ENCODE results near the gene SLC6A6. TPM values are rescaled to one million over a fixed set of nuclear protein-coding genes. Genes with fewer than 3 reads are reported as not detected.
"Not testable (repeated sequence)": the region's sequence is repeated elsewhere in the genome, so short reads cannot be mapped to it uniquely, and the experiment has no call there.

The SLC6A6 gene
- polyA plus RNA-seq, 1 of the 3 experiments (the other 2 are of a cell fraction) = 19.1 TPM

- no peak for TF ChIP-seq CHD2 (IDR thresholded peaks at IDR 0.05; ENCODE audit: low read length, partially characterized antibody)
- TF ChIP-seq JUND (IDR thresholded peaks at IDR 0.05) = no peak
- TF ChIP-seq ZBTB33 (IDR thresholded peaks at IDR 0.05; ENCODE audit: borderline replicate concordance, low read depth) = no peak
- TF ChIP-seq ELF1 (IDR thresholded peaks at IDR 0.05) = no peak
Measured at GRCh38 chr3:14514323-14514720, 111.9 kb downstream of the SLC6A6 start (continued).

- H4K20me1 ChIP-seq (ENCODE audit: insufficient read depth); H3K9me2 ChIP-seq; H3F3A ChIP-seq (replicated peaks; ENCODE audit: insufficient read depth); CTCF ChIA-PET; DNase-seq; H3K4me3 ChIP-seq (ENCODE audit: low read depth in 2 of 2, low read length in 1 of 2); H3K9me3 ChIP-seq; H3K9ac ChIP-seq; H3K36me3 ChIP-seq (replicated peaks in 1 of 2; ENCODE audit: control insufficient read depth in 1 of 2, insufficient read depth in 2 of 2, low read length in 1 of 2); POLR2A ChIA-PET; H3K4me2 ChIP-seq; H3K27ac ChIP-seq (ENCODE audit: low read depth in 2 of 2, low read length in 1 of 2); H3K79me2 ChIP-seq (ENCODE audit: insufficient read depth); H3K27me3 ChIP-seq (ENCODE audit: insufficient read depth); H2AFZ ChIP-seq (ENCODE audit: low read depth); H3K4me1 ChIP-seq (ENCODE audit: control insufficient read depth in 1 of 2, insufficient read depth in 2 of 2, low read depth in 1 of 2, low read length in 1 of 2): not testable (repeated sequence)
- 78% methylated on average over 11 of the region's 11 CpGs for WGBS (ENCODE audit: low lambda C conversion rate)
Measured at GRCh38 chr3:14515526-14515925, 113.1 kb downstream of the SLC6A6 start.

GRCh38 chr3:14516738-14517345 lies 114.4 kb downstream of the SLC6A6 start:
- CTCF ChIA-PET = interaction anchor here (5.0 kb wide), 1 partner anchor 8 kb away, joined by 38 read pairs; no protein-coding TSS in a partner anchor

More at GRCh38 chr3:14516738-14517345, 114.4 kb downstream of the SLC6A6 start:
- DNase-seq = no peak
- POLR2A ChIA-PET = no interaction called here
- H3K4me3 ChIP-seq (ENCODE audit: low read depth in 2 of 2, low read length in 1 of 2) = no peak overlapping the region
- TF ChIP-seq SIN3A (IDR thresholded peaks at IDR 0.05; ENCODE audit: borderline replicate concordance, low read depth, low read length) = no peak
- no peak for TF ChIP-seq MAX (IDR thresholded peaks at IDR 0.05; ENCODE audit: low read depth)
- TF ChIP-seq FOXJ3 (CRISPR knock-in tag; IDR thresholded peaks at IDR 0.05) = no peak
- no peak for TF ChIP-seq USF1 (IDR thresholded peaks at IDR 0.05; ENCODE audit: borderline replicate concordance, low read depth)
- no peak for TF ChIP-seq USF2 (IDR thresholded peaks at IDR 0.05; ENCODE audit: borderline replicate concordance, low read depth, low read length)
- H3K27me3 ChIP-seq (ENCODE audit: insufficient read depth) = no peaks in the 10 kb centered on the region; the same call in 1 of the 2 replicates
- H3K79me2 ChIP-seq (ENCODE audit: insufficient read depth) = no peaks in the 10 kb centered on the region
- H3K9me2 ChIP-seq = no peaks in the 10 kb centered on the region
- H3K4me1 ChIP-seq (ENCODE audit: control insufficient read depth in 1 of 2, insufficient read depth in 2 of 2, low read depth in 1 of 2, low read length in 1 of 2) = peaks cover 0 to 2% of the 10 kb centered on the region in 2 experiments; a peak in 1 of 4 replicates
- no peaks in the 10 kb centered on the region for H3K9me3 ChIP-seq
- H4K20me1 ChIP-seq (ENCODE audit: insufficient read depth) = no peaks in the 10 kb centered on the region
- no peak overlapping the region for H3K4me2 ChIP-seq
- no peak overlapping the region for H3K27ac ChIP-seq (ENCODE audit: low read depth in 2 of 2, low read length in 1 of 2)
- H3F3A ChIP-seq (replicated peaks; ENCODE audit: insufficient read depth) = no peaks in the 10 kb centered on the region
- no peak overlapping the region for H3K9ac ChIP-seq
- H3K36me3 ChIP-seq (replicated peaks in 1 of 2; ENCODE audit: control insufficient read depth in 1 of 2, insufficient read depth in 2 of 2, low read length in 1 of 2) = no peaks in the 10 kb centered on the region
- H2AFZ ChIP-seq (ENCODE audit: low read depth) = no peak overlapping the region
- 72% methylated on average over 13 of the region's 13 CpGs for WGBS (ENCODE audit: low lambda C conversion rate)

All from SK-N-SH (cell line).